HepG2 (cell line): Measurements from ENCODE around the gene TMIGD3. TPM values are rescaled to one million over a fixed set of nuclear protein-coding genes. Genes with fewer than 3 reads are reported as not detected.

Experiments used
- ATAC-seq: fragments of 200-7000 bp; cut with Tn5 transposase; 3 replicates; pipeline ENCODE4 v1.9.1; 2020; ENCODE audit warnings: mild to moderate bottlenecking, moderate library complexity
- BruUV-seq: library from RNA; stranded (reverse); fragments of 400-500 nt; replicated peaks from 2 replicates; lab custom pipeline; 2021; lab: Mats Ljungman, UMichigan
- CTCF ChIA-PET: fragments of 300-600 bp; formaldehyde crosslinking; extraction: SDS; loops from one replicate; lab custom pipeline; 2021; ENCODE audit warnings: low total read pairs, inconsistent platforms, low intra/inter-chr PET ratio; lab: Yijun Ruan, JAX
- POLR2A ChIA-PET: fragments of 350-600 bp; sonication (Branson Sonifier 250); formaldehyde crosslinking; loops from one replicate; lab custom pipeline; 2020; ENCODE audit warnings: antibody characterized with exemption, inconsistent platforms; lab: Yijun Ruan, JAX
- DNase-seq: peaks from one replicate; pipeline ENCODE4 v3.0.0-alpha.2; 2015; ENCODE audit warnings: low spot score
- FAIRE-seq: peaks from 3 replicates; lab custom pipeline; 2011; peaks lifted over from hg19 to GRCh38; lab: Jason Lieb, UNC
- H2AFZ ChIP-seq: one replicate; pipeline ENCODE4 v1.6.1; 2011; ENCODE audit warnings: low read length, inconsistent platforms
- H3K27ac ChIP-seq: fragments of 300-600 bp; 3 replicates; pipeline ENCODE4 v1.8.0; 2011; ENCODE audit warnings: mixed run types, mild to moderate bottlenecking, mixed read lengths, low read length, inconsistent platforms; ENCODE audit not compliant: insufficient read depth; ENCODE audit errors: extremely low read length
- H3K27me3 ChIP-seq, 2 experiments: fragments of 200-600 bp in 1 of 2; 2 replicates in 1 of 2; 3 replicates in 1 of 2; pipeline versions ENCODE4 v1.6.0 to v1.8.0; 2011; ENCODE audit warnings: low read length in 2 of 2, mild to moderate bottlenecking in 2 of 2, moderate library complexity in 2 of 2, inconsistent platforms in 1 of 2; ENCODE audit not compliant: insufficient read depth in 2 of 2, control insufficient read depth in 1 of 2
- H3K36me3 ChIP-seq, 2 experiments: fragments of 200-600 bp in 1 of 2; replicated peaks in 1 of 2; 2 replicates in 1 of 2; 3 replicates in 1 of 2; pipeline versions ENCODE4 v1.5.1 to v1.8.0; 2011; ENCODE audit warnings: low read length in 2 of 2, inconsistent platforms in 1 of 2; ENCODE audit not compliant: insufficient read depth in 2 of 2, control insufficient read depth in 1 of 2
- H3K4me1 ChIP-seq: 2 replicates; pipeline ENCODE4 v1.5.1; 2012; ENCODE audit warnings: low read length, inconsistent platforms; ENCODE audit not compliant: insufficient read depth
- H3K4me2 ChIP-seq: 2 replicates; pipeline ENCODE4 v1.6.0; 2011; ENCODE audit warnings: low read depth, low read length, inconsistent platforms
- H3K4me3 ChIP-seq, 3 experiments: fragments of 200-600 bp in 1 of 3; sonication (generic), shearing (Covaris generic) in 1 of 3; replicated peaks in 1 of 3; 2 replicates each; pipeline ENCODE4 v1.5.1; 2011 to 2016; ENCODE audit warnings: low read length in 3 of 3, inconsistent platforms in 2 of 3, low read depth in 2 of 3, mild to moderate bottlenecking in 2 of 3, control low read depth in 1 of 3, mixed read lengths in 1 of 3; ENCODE audit not compliant: insufficient read depth in 1 of 3
- H3K79me2 ChIP-seq: one replicate; pipeline ENCODE4 v1.6.1; 2011; ENCODE audit warnings: low read length, inconsistent platforms; ENCODE audit not compliant: insufficient read depth
- H3K9ac ChIP-seq: 2 replicates; pipeline ENCODE4 v1.6.0; 2011; ENCODE audit warnings: mild to moderate bottlenecking, low read depth, low read length, inconsistent platforms; ENCODE audit not compliant: insufficient read depth
- H3K9me3 ChIP-seq: 2 replicates; pipeline ENCODE4 v1.5.1; 2012; ENCODE audit warnings: mild to moderate bottlenecking, low read length
- H4K20me1 ChIP-seq: 2 replicates; pipeline ENCODE4 v1.6.0; 2011; ENCODE audit warnings: inconsistent platforms, mild to moderate bottlenecking, low read length, moderate library complexity; ENCODE audit not compliant: insufficient read depth
- ATRX ChIP-seq: sonication (generic); formaldehyde crosslinking; IDR thresholded peaks from 2 replicates; pipeline ENCODE4 v1.4.0; 2020; ENCODE audit warnings: missing genetic modification reagents, borderline replicate concordance
- EED ChIP-seq: sonication (generic); formaldehyde crosslinking; IDR thresholded peaks from 2 replicates; pipeline ENCODE4 v1.5.0; 2020; ENCODE audit warnings: mild to moderate bottlenecking, missing genetic modification reagents
- HBP1 ChIP-seq: IDR thresholded peaks from 2 replicates; pipeline ENCODE4 v1.6.1; 2016; ENCODE audit warnings: low read depth, control low read depth
- HCFC1 ChIP-seq: fragments of 150-350 bp; IDR thresholded peaks from 2 replicates; pipeline ENCODE4 v1.6.1; 2014; ENCODE audit warnings: low read depth, low read length
- MZF1 ChIP-seq: sonication (generic); formaldehyde crosslinking; IDR thresholded peaks from 2 replicates; pipeline ENCODE4 v1.8.1; 2023; ENCODE audit warnings: mild to moderate bottlenecking, missing genetic modification reagents, borderline replicate concordance
- NFE2L2 ChIP-seq: fragments of 150-350 bp; IDR thresholded peaks from 2 replicates; pipeline ENCODE4 v1.6.1; 2014; ENCODE audit warnings: low read length
- ZNF282 ChIP-seq: fragments of 450-650 bp; IDR thresholded peaks from 2 replicates; pipeline ENCODE4 v1.6.1; 2018; ENCODE audit not compliant: partially characterized antibody
- ZNF567 ChIP-seq: sonication (generic); formaldehyde crosslinking; IDR thresholded peaks from 2 replicates; pipeline ENCODE4 v1.8.1; 2023; ENCODE audit warnings: mild to moderate bottlenecking, missing genetic modification reagents, borderline replicate concordance
- ZNF784 ChIP-seq: sonication (generic); formaldehyde crosslinking; IDR thresholded peaks from 2 replicates; pipeline ENCODE4 v1.5.1; 2020; ENCODE audit warnings: missing genetic modification reagents, mild to moderate bottlenecking, borderline replicate concordance
- ZNF790 ChIP-seq: sonication (generic); formaldehyde crosslinking; IDR thresholded peaks from 2 replicates; pipeline ENCODE4 v1.8.0; 2022; ENCODE audit warnings: missing genetic modification reagents, mild to moderate bottlenecking, borderline replicate concordance
- ZSCAN22 ChIP-seq: sonication (generic); formaldehyde crosslinking; IDR thresholded peaks from 2 replicates; pipeline ENCODE4 v1.4.0; 2020; ENCODE audit warnings: mild to moderate bottlenecking, missing genetic modification reagents
- WGBS: methylation state at CpG from one replicate; pipeline ENCODE4 v1.1.6; 2017; ENCODE audit warnings: low lambda C conversion rate; 5-methylcytosine and 5-hydroxymethylcytosine counted together
- in situ Hi-C: cut with HindIII; loops from 2 replicates; pipeline ENCODE4 v1.10.0; 2017; ENCODE audit warnings: low pct_unique_long_range_greater_than_20kb; ENCODE audit not compliant: extremely low pct_ligation_motif_present
- intact Hi-C: fragments of 100-400 bp; cut with micrococcal nuclease; formaldehyde crosslinking; loops from one replicate; pipeline ENCODE4 v1.10.0; 2022; ENCODE audit not compliant: unreplicated experiment
- polyA plus RNA-seq, 8 experiments: library from polyadenylated mRNA; depleted of rRNA in 3 of 8; stranded (reverse) in 7 of 8; unstranded in 1 of 8; fragments of >200 nt; fragmentation: Illumina TruSeq in 4 of 8; extraction: Trizol in 4 of 8; gene quantifications; 2 replicates each; pipeline versions ENCODE4 v1.2.1 to v1.2.3, GENCODE V29; 2011 to 2016; ENCODE audit warnings: low read depth in 4 of 8, missing spikeins in 1 of 8, mixed read lengths in 1 of 8; ENCODE audit not compliant: insufficient read depth in 1 of 8
- total RNA-seq, 5 experiments: library from RNA; depleted of rRNA; stranded (reverse); fragments of >200 nt; fragmentation: Illumina TruSeq; extraction: Trizol; gene quantifications; 2 replicates each; pipeline ENCODE4 v1.2.3, GENCODE V29; 2016; ENCODE audit warnings: low read depth in 1 of 5

Gene TMIGD3
- total and polyA plus RNA-seq, 2 of the 13 experiments (the other 11 are each of a cell fraction or from before 2014, with no cell fraction given), result not detected

GRCh38 chr1:111483166-111483565 is 20.3 kb downstream of the TMIGD3 start:
- POLR2A ChIA-PET, result no interaction called here
- DNase-seq (no peak), ATAC-seq (no peak), FAIRE-seq (no peak)
- CTCF ChIA-PET, result interaction anchor here (2.4 kb wide), 1 partner anchor 173 kb away, joined by 26 read pairs; no protein-coding TSS in a partner anchor
- no TSS peak for BruUV-seq
- no peaks in the 10 kb centered on the region for H4K20me1 ChIP-seq
- no peaks in the 10 kb centered on the region for H3K79me2 ChIP-seq
- H3K27ac ChIP-seq, result no peak overlapping the region
- 38% methylated on average over 3 of the region's 3 CpGs for WGBS
- intact Hi-C loops, result no loop called here
- H3K4me2 ChIP-seq, result no peak overlapping the region
- TF ChIP-seq HBP1 (CRISPR knock-in tag) (no peak), ATRX (CRISPR knock-in tag) (no peak), ZSCAN22 (no peak), EED (CRISPR knock-in tag) (no peak), ZNF784 (CRISPR knock-in tag) (no peak), ZNF790 (no peak), ZNF567 (CRISPR knock-in tag) (no peak), MZF1 (CRISPR knock-in tag) (no peak), NFE2L2 (no peak), HCFC1 (no peak), ZNF282 (no peak)
- no peak overlapping the region for H3K9ac ChIP-seq
- no peaks in the 10 kb centered on the region for H3K36me3 ChIP-seq
- no peak overlapping the region for H3K4me3 ChIP-seq
- in situ Hi-C loops, result loop anchor here (5.0 kb wide), 1 partner anchor 284 kb away; no protein-coding TSS in a partner anchor
- peaks cover 0 to 25% of the 10 kb centered on the region in 2 experiments; a peak in 2 of 5 replicates for H3K27me3 ChIP-seq
- H3K9me3 ChIP-seq, result no peaks in the 10 kb centered on the region
- H2AFZ ChIP-seq, result no peak overlapping the region
- peaks cover 3% of the 10 kb centered on the region; the same call in 1 of the 2 replicates for H3K4me1 ChIP-seq
